Measurements from ENCODE around the gene VAV2. TPM values are rescaled to one million over a fixed set of nuclear protein-coding genes. Genes with fewer than 3 reads are reported as not detected.

Gene VAV2
- total RNA-seq, 4 donors from 2014 or later, result 10.3 to 20.1 (median 13.1) TPM

GRCh38 chr9:133812941-133813748 is 179.0 kb downstream of the VAV2 start:
- 88 to 89% methylated on average over 26 of the region's 26 CpGs for WGBS, 2 donors

GRCh38 chr9:133812077-133812868 is 179.9 kb downstream of the VAV2 start:
- DNase-seq (ENCODE audit: low spot score in 2 of 2), result no peak
- Histone ChIP-seq H3K27me3 (no peaks in the 10 kb centered on the region), H3K36me3 (peaks cover 0 to 37% (median 5%) of the 10 kb centered on the region in 3 donors), H3K9me3 (no peaks in the 10 kb centered on the region), H3K4me3 (no peak overlapping the region), H3K27ac (no peak overlapping the region), H3K4me1 (no peaks in the 10 kb centered on the region)
- TF ChIP-seq EP300 (IDR thresholded peaks at IDR 0.05), result no peak
- TF ChIP-seq CTCF (IDR thresholded peaks at IDR 0.05), result no peak
- TF ChIP-seq POLR2A (IDR thresholded peaks at IDR 0.05), result no peak
- WGBS, 2 donors, result 90% methylated on average over 27 to 28 of the region's 28 CpGs

More at GRCh38 chr9:133812941-133813748, 179.0 kb downstream of the VAV2 start:
- no peak for TF ChIP-seq EP300 (IDR thresholded peaks at IDR 0.05)
- no peak for TF ChIP-seq CTCF (IDR thresholded peaks at IDR 0.05)
- no peak for TF ChIP-seq POLR2A (IDR thresholded peaks at IDR 0.05)
- Histone ChIP-seq H3K9me3 (no peaks in the 10 kb centered on the region), H3K27ac (no peak overlapping the region), H3K4me1 (no peaks in the 10 kb centered on the region), H3K36me3 (peaks cover 0 to 28% (median 5%) of the 10 kb centered on the region in 3 donors), H3K4me3 (no peak overlapping the region), H3K27me3 (no peaks in the 10 kb centered on the region)
- no peak for DNase-seq (ENCODE audit: low spot score in 2 of 2)

- H3K27ac ChIP-seq, result no peak overlapping the region
- no peak overlapping the region for H3K4me3 ChIP-seq
- H3K4me1 ChIP-seq, result no peaks in the 10 kb centered on the region
- TF ChIP-seq POLR2A (IDR thresholded peaks at IDR 0.05) (no peak), CTCF (IDR thresholded peaks at IDR 0.05) (no peak), EP300 (IDR thresholded peaks at IDR 0.05) (no peak)
- H3K9me3 ChIP-seq, result no peaks in the 10 kb centered on the region
- no peak for DNase-seq (ENCODE audit: low spot score in 2 of 2)
- H3K27me3 ChIP-seq, result no peaks in the 10 kb centered on the region
- peaks cover 0 to 45% (median 5%) of the 10 kb centered on the region in 3 donors for H3K36me3 ChIP-seq
- 78 to 85% methylated on average over 13 of the region's 13 CpGs for WGBS, 2 donors
Measured at GRCh38 chr9:133811471-133811870, 180.7 kb downstream of the VAV2 start.

- H3K27me3 ChIP-seq, result no peaks in the 10 kb centered on the region
- H3K4me3 ChIP-seq, result no peak overlapping the region
- WGBS, 2 donors, result 90 to 93% methylated on average over 19 to 20 of the region's 23 CpGs
- no peak overlapping the region for H3K27ac ChIP-seq
- no peaks in the 10 kb centered on the region for H3K4me1 ChIP-seq
- TF ChIP-seq POLR2A (IDR thresholded peaks at IDR 0.05), result no peak
- TF ChIP-seq EP300 (IDR thresholded peaks at IDR 0.05), result no peak
- no peak for TF ChIP-seq CTCF (IDR thresholded peaks at IDR 0.05)
- no peaks in the 10 kb centered on the region for H3K9me3 ChIP-seq
- no peak for DNase-seq (ENCODE audit: low spot score in 2 of 2)
- H3K36me3 ChIP-seq, result peaks cover 0 to 53% (median 5%) of the 10 kb centered on the region in 3 donors
Measured at GRCh38 chr9:133810556-133811195, 181.4 kb downstream of the VAV2 start.

All from tibial nerve (tissue), 4 donors.